Retinal pigment epithelial cell (primary cell): ENCODE data around the gene AGTPBP1.

Source experiments
- DNase-seq: peaks from one replicate; pipeline ENCODE4 v3.0.0-alpha.2; 2010; ENCODE audit warnings: low read depth
- H3K4me3 ChIP-seq: 2 replicates; pipeline ENCODE4 v1.5.1; 2011; ENCODE audit warnings: mild to moderate bottlenecking, low read length, control low read depth, moderate library complexity
- TF ChIP-seq, protein P1 (sequence below): conservative IDR thresholded peaks from 2 replicates; pipeline ENCODE4 v1.5.1; 2011; ENCODE audit warnings: low read depth, low read length, control low read depth, inconsistent platforms

AGTPBP1 gene

DNA sequence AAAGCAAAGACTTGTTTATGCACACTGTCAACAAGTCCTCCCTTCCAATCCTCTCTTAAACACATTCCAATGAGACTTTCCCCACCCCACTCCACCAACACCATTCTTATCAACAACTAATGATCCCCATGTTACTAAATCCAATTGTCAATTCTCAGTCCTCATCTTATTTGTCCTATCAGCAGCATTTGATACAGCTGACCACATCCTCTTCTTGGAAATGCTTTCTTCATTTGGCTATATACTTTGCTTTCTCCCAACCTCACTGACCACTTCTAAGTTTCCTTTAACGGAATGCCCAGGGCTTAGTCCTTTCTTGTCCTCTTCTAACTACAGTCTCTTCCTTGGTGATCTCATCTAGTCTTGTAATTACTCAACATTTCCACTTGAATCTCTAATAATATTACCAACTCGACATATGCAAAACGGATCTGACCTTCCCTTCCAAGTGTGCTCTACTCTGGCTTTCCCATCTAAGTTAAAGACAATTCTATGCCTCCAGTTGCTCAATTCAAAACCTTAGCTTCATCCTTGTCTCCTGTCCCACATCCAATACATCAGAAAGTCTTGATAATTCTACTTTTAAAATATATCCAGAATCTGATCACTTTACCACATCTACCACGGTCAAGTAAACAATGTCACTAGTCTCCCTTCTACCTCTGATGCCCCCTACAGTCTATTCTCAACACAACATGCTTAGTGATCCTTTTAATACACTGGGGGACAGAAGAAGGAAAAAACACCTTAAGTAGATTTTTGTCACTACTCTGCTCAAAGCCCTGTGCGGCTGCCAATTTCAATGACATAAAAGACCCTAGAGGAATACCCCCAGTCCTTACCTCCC is 25.5 kb downstream of the AGTPBP1 start:
- TF ChIP-seq, protein P1, sequence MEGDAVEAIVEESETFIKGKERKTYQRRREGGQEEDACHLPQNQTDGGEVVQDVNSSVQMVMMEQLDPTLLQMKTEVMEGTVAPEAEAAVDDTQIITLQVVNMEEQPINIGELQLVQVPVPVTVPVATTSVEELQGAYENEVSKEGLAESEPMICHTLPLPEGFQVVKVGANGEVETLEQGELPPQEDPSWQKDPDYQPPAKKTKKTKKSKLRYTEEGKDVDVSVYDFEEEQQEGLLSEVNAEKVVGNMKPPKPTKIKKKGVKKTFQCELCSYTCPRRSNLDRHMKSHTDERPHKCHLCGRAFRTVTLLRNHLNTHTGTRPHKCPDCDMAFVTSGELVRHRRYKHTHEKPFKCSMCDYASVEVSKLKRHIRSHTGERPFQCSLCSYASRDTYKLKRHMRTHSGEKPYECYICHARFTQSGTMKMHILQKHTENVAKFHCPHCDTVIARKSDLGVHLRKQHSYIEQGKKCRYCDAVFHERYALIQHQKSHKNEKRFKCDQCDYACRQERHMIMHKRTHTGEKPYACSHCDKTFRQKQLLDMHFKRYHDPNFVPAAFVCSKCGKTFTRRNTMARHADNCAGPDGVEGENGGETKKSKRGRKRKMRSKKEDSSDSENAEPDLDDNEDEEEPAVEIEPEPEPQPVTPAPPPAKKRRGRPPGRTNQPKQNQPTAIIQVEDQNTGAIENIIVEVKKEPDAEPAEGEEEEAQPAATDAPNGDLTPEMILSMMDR, result no peak
- no peak overlapping the region for H3K4me3 ChIP-seq
- no peak for DNase-seq

GRCh38 chr9:85715587-85715986 is 26.2 kb downstream of the AGTPBP1 start:
- no peak for DNase-seq
- TF ChIP-seq, protein P1, result no peak
- H3K4me3 ChIP-seq, result no peak overlapping the region

DNA sequence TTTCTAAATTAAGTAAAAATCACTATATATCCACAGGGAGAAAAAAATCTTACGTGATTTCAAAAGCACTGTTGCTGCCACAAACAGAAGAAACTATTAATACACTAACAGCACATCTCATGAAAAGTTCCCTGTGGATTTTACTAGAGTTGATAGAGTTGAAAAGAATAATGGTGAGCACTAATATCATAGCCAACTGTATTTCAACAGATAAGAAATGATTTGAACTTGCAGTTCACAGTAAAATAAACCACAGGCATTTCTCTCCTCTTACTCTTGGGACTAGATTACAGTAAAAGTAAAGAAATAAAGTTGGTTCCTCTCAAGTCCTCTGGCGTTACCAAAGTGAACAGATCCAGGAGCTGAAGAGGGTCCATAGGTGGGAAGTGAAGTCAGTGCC is 27.9 kb downstream of the AGTPBP1 start:
- no peak for DNase-seq
- no peak overlapping the region for H3K4me3 ChIP-seq
- TF ChIP-seq, protein P1, result no peak

DNA sequence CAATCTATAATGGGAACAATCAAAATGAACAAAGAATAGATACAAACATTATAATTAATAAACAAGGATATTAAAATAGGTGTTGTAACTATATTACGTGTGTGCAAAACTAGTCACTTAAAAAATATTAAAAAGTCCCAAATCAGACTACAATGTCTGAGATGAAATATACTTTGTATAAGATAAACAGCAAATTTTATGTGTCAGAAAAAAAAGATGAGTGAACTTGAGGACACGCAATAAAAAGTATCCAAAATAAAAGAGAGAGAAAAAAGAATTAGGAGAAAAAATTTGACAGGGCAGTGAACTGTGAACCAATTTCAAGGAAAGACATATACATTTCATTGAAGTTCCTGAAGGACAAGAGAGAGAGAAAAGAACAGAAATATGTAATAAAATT is 37.0 kb downstream of the AGTPBP1 start:
- TF ChIP-seq, protein P1, result no peak
- H3K4me3 ChIP-seq, result no peak overlapping the region
- no peak for DNase-seq

DNA sequence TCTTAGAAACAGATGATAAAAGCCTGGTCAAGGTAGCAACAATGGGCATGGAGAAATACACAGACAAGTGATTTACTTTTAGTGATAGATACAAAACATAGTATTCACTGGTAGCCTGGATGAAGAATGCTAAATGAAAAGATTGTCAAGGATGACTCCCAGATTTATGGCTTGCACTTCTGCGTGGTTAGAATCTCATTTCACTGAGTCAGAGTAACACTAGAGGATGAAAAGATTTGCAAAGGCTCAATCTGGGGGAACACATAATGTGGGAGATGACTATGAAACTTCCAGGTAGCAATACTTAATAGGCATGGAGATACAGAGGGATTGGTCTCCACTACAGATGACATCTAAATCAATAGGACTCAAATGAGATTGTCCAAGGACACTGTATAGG is 38.4 kb downstream of the AGTPBP1 start:
- TF ChIP-seq, protein P1, result no peak
- no peak for DNase-seq
- H3K4me3 ChIP-seq, result no peak overlapping the region

- no peak overlapping the region for H3K4me3 ChIP-seq
- DNase-seq, result no peak
- TF ChIP-seq, protein P1, result no peak
Measured at GRCh38 chr9:85702726-85703289, 38.9 kb downstream of the AGTPBP1 start.

GRCh38 chr9:85702191-85702590 is 39.6 kb downstream of the AGTPBP1 start:
- no peak overlapping the region for H3K4me3 ChIP-seq
- TF ChIP-seq, protein P1, result no peak
- DNase-seq, result no peak
